GM19328 (cell line): ENCODE measurements around the gene STIMATE.

Experiments used
- ATAC-seq: cut with Tn5 transposase; IDR thresholded peaks from one replicate; pipeline ENCODE4 v1.9.1; 2021; ENCODE audit warnings: mild to moderate bottlenecking, moderate library complexity; ENCODE audit not compliant: unreplicated experiment

STIMATE gene

GRCh38 chr3:52824037-52824436, 73.3 kb downstream of the STIMATE start:
- ATAC-seq, result no peak

- ATAC-seq, result no peak
Observed at GRCh38 chr3:52822363-52822762, 75.0 kb downstream of the STIMATE start.

GRCh38 chr3:52820736-52821135, 76.6 kb downstream of the STIMATE start:
- ATAC-seq, result no peak

- ATAC-seq, result no peak
Observed at GRCh38 chr3:52819936-52820335, 77.4 kb downstream of the STIMATE start.

GRCh38 chr3:52817860-52818259, 79.5 kb downstream of the STIMATE start:
- ATAC-seq, result no peak

GRCh38 chr3:52817221-52817620, 80.1 kb downstream of the STIMATE start:
- ATAC-seq, result no peak

- ATAC-seq, result no peak
Observed at GRCh38 chr3:52816654-52817053, 80.7 kb downstream of the STIMATE start.

GRCh38 chr3:52816199-52816598, 81.1 kb downstream of the STIMATE start:
- no peak for ATAC-seq

- no peak for ATAC-seq
Observed at GRCh38 chr3:52813810-52814209, 83.5 kb downstream of the STIMATE start.

- no peak for ATAC-seq
Observed at GRCh38 chr3:52811452-52812011, 85.8 kb downstream of the STIMATE start.

GRCh38 chr3:52810923-52811322, 86.4 kb downstream of the STIMATE start:
- no peak for ATAC-seq

GRCh38 chr3:52809662-52810377, 87.5 kb downstream of the STIMATE start:
- no peak for ATAC-seq

- no peak for ATAC-seq
Observed at GRCh38 chr3:52809149-52809548, 88.2 kb downstream of the STIMATE start.

- ATAC-seq, result no peak
Observed at GRCh38 chr3:52805270-52806039, 91.9 kb downstream of the STIMATE start.

- ATAC-seq, result no peak
Observed at GRCh38 chr3:52801839-52802238, 95.5 kb downstream of the STIMATE start.

GRCh38 chr3:52800079-52800478, 97.3 kb downstream of the STIMATE start:
- ATAC-seq, result no peak

- ATAC-seq, result no peak
Observed at GRCh38 chr3:52798978-52799476, 98.3 kb downstream of the STIMATE start.

- ATAC-seq, result no peak
Observed at GRCh38 chr3:52798376-52798977, 98.9 kb downstream of the STIMATE start.

- ATAC-seq, result no peak
Observed at GRCh38 chr3:52796411-52796810, 100.9 kb downstream of the STIMATE start.

GRCh38 chr3:52795298-52795900, 101.9 kb downstream of the STIMATE start:
- no peak for ATAC-seq

GRCh38 chr3:52794612-52795099, 102.7 kb downstream of the STIMATE start, which contains the start of gene ITIH3:
Gene ITIH3, plus strand, starts transcription at chr3:52794796. Its CDS starts 8 bp downstream, at chr3:52794804.
- ATAC-seq, result no peak
